ENCODE results near the gene PLA2G5.

The PLA2G5 gene

DNA sequence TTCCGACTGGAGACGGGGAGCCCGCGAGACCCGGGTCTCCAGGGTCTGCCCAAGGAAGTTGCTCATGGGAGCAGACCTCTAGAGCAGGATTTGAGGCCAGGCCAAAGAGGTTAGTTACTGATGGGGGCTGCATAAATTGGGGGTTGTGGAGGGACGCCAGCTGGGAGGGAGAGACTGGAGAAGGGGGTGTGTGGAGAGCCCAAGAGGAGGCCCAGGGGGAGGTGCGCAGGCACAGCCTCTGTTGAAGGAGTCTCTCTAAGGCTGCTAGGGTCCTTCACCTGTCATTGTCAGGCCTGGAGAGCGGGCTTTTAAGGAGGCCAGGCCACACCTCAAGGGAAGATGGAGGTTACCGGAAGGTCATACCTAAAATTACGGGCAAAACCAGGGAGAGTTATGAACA, 363 bp downstream of the PLA2G5 start:
- DNase-seq: no peak

DNA sequence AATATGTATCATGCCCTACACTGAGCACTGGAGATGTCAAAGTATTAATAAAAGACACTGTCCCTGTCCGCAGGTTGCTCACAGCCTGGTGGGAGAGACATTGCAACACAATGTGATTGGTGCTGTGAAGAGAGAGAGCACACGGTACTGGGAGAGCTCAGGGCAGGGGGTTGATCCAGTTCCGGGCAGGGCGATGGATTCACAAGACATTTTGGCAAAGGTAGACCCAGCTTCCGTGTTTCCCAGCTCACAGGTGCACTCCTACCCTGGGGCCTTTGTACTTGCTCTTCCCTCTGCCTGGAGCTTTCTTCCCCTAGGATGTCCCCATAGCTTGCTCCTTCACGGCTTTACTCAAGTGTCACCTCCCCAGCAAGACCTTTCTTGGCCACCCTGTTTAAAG, 1.4 kb downstream of the PLA2G5 start:
- DNase-seq: no peak

DNA sequence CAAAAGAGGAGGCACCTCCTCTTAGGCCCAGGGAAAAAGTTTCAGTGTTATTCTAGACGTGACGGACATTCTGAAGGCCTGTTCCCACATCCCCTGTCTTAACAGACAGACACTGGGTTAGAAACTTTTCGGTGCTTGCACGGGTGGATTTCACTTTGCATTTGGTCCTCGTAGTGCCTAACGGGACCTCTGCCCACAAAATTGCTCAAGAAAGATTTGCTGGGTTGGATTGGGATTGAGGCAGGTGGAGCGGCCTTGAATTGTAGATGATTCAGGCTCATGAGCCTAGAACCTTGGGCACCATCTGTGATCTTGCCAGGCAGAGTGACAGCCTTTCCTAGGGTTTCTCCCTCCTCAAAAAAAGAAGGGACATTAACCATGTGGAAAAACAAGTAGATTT, 2.8 kb downstream of the PLA2G5 start:
- no peak for DNase-seq

DNA sequence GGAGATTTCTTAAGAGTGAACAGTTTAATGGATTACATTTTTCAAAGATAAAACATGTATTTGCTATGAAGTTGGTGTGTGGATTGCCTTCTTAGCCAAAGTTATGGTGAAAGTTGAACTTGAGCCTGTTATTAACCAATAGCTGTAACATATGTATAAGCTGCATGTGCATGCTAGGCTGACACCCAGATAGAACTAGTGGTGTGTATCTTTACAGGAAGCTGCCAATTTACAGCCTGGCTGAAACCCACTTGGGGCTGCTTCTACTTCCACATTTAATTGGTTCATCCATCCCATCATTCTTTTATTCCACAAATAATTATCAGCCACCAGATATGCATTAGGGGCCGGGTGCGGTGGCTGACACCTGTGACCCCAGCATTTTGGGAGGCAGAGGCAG, 3.3 kb downstream of the PLA2G5 start:
- DNase-seq: no peak

DNA sequence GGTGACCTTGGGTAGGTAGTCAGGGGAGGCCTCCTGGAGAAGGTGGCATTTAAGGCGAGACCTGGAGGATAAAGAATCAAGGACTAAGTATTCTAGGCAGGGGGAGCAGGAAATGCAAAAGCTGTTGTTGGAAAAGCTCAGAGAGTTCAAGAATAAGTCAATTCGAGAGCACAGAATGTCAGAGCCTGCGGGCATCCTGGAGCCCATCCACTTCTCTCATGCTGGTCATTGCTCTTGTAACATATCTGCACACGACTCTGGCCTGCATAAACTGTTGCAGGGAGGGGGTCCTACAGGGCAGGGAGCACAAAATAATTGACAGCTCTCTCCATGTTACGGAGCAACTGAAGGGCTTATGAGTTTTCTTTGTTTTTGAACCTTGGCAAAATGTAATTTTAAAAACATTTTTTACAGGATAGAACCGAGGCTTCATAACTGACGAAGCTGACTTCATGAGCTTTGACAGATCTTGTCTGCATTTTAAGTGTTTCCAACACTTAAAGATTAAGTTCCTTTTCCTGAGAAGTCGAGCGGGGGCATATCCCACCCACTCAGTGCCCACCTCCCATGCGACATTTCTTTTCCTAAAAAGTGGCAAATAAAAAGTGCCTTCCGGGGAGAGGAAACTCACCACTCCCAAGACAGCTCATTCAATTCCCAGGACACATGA, 4.2 kb downstream of the PLA2G5 start:
- no peak for DNase-seq

DNA sequence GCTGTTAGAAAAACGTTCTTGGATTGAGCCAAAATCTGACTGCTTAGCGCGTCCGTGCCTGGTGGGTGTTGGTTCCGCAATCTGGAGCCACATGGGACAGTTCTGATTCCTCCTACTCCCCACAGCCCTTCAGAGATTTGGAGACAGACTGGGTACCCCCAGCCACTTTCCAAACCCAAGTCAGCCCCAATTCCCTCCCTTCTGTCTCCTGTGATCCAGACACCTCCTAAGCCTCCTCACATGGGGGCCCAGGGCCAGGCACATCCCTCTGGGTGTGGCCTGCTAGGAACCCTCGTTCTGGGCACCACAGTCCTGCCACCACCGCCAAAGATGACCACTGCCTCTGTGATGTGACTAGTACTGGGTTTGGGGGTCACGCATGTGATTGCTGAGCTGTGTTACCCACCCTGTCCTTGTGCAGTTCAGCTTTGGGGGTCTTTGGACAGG, 4.8 kb downstream of the PLA2G5 start:
- no peak for DNase-seq

DNA sequence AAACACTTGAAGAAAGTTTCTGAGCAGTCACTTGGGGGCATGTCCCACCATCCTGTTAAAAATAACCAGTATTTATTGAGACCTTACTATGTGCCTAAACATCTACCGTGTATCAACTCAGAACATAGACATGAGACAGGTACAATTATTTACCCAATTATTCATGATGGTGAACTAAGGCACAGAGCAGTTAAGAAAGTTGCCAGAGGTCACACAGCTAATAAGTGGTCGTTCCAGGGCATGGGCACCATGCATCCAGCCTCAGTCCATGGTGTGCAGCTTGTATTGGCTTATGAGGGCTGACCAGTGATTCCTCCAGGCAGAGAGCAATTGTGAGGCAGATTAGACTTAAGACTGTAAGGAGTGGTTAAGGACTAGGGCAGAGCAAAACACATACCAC, 5.4 kb downstream of the PLA2G5 start:
- no peak for DNase-seq

DNA sequence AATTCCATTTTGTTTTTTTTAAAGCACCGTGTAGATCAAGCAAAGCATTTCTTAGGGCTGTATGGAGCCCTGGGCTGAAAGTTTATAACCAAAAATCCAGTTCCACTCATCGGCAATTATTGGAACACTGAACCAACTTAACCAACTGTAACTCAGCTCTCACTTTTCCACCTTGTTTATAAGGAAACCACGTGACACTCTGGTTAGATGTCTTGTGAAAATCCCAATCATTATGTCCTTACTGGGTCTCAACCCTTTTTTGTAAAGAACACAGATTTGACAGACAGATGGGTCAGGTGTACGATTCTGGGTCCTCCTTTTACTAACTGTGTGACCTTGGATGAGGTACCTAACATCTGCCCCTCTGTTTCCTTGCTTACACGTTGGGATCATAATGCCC, 6.2 kb downstream of the PLA2G5 start:
- DNase-seq: no peak

DNA sequence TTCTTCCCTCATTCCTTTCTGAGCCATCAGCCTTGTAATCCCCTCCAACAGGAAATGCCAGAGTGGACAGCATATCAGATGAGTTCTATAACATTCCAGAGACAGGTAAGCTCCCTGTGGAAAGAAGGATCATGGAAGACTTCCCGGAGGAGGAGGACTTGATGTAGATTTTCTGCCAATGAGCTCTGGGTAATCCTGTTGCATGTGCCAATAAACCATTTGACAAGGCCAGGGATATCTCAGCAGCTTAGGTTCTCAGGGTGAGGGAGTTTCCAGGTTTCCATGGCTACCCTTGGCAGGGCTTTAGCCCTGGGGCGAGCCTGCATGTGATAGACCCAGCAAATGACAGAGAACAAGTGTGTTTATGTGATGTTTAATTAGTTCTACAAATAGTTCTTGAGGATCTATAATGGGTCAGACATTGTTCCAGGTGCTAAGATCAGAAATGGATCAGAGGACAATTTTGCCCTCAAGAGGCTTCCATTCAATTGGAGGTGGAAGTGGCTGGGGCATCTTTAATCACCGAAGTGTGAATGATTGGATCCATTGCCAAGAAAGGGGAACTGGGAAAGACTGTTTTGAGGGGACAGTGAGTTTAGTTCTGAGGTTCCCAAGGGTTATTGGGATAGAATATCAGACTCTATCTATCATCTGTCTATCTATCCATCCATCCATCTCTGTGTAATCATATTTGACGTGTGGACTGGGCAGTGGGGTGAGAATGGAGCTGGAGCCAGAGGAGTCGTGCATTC, 6.9 kb downstream of the PLA2G5 start:
- DNase-seq: no peak

DNA sequence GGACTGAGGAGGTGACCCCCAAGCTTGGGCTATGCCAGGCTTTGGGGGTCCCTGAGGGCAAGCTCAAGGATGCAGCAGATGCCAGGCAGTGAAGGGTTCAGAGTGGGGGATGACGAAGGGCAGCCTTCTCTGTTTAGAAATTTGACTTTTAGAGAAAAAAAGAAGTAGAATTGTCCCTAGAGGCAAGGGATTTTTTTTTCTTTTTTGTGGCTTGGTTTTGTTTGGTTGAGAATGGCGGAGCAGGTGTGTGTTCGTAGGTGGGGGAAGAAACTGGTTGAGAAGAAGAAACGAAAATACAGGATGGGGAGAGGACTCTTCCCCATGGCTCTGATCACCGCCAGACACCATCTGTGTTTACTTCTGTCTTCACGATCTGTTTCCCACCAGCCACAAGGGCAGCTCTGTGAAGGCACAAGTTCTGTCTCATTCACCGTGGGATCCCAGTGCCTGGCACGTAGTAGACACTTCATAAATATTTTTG, 8.2 kb downstream of the PLA2G5 start:
- DNase-seq: no peak

DNA sequence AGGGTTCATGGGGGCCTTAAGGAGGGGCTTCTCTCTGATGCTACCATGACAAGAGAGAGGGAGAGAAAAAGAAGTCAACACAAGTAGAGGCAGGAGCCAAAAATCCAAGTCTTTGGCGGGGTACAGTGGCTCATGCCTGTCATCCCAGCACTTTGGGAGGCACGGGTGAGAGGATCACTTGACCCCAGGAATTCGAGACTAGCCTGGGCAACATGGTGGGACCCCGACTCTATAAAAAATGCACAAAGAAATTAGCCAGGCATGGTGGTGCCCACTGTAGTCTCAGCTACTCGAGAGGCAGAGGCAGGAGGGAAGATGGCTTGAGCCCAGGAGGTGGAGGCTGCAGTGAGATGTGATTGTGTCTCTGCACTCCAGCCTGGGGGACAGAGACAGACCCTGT, 8.7 kb downstream of the PLA2G5 start:
- no peak for DNase-seq

DNA sequence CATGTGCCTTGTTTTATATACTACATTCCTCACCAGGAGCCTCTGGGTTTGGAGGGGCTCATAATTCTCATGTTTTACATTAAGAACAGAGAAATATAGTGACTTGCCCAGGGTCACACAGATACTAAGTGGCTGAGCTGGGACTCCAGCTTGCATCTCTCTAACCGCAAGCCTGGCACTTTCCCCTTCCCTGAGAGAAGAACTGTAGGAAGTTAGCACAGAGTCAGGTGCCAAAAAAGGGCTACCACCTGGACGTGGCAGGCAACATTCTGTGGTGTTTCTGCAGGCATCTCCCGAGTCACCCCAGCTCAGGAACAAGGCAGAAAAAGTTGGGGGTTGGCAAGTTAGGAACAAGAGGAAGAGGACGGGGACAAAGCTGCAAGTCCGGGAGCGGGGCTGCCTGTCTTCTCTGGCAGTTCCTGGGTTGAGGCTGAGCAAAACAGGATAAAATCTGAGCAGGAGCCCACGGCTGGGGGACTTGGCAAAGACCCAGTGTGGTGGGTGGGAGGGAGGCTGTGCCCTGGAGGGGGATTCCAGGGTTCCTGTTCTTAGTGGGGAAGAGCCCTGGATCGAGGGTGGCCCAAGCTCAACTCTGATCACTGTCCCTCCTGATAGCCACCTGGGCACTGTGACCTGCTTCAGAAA, 9.8 kb downstream of the PLA2G5 start:
- DNase-seq: no peak

DNA sequence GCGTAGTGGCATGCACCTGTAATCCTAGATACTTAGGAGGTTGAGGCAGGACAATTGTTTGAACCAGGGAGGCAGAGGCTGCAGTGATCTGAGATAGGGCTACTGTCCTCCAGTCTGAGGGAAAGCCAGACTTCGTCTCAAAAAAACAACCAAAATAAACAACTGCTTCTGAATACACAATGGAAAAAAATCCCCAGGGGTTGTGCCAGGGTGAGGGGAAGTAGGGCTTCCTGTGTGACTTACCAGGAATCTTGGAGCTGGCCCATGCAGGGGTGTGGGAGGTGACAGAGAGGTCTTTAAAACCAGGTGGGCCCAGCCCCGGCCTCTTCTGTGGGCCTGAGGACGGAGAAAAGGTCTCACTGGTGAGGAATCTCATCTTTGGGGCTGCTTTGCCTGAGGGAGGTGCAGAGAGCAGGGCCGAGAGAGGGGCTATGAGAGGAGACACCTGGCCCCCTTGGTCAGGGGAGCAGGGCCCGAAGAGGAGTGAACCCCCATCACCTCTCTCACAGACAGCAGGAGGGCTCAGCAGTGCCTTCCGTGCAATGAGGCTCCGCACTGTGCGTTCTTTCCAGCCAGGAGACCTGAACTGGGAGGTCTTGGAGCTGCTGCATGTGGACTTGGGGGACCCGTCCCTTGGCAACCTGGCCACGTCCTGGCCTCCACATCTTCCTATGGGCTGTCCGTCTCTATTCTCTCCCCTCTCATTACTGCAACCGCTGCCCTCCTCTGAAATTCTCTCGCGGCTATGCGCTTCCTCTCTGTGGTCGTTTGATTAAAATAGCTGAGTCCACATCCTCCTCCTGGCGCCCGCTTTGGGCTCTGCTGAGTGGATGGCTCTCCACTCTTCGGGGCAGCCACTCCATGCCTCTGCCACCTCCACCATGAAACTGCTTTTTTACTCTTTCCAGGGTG, 10.7 kb downstream of the PLA2G5 start:
- DNase-seq: no peak

DNA sequence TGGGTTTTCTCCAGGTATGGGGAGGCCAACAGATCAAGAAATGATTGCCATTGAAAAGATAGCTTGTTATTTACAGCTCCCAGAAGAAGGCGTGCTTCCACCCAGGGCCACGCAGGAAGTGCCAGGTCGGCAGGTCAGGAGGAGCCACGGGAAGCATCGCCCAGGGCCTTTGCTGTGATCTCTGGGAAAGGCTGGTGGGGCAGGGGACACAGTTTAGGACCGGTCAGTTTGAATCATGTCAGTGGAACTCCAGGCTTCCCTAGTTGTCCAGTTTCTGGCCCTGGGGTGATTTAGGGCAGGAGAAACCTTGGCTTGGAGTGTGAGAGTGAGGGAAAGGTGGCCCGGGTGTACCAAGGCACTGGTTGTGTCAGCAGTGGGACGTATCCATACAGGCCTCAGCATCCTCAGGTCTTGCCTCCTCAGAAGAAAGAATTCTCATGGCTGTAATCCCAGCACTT, 11.4 kb downstream of the PLA2G5 start:
- DNase-seq: no peak

DNA sequence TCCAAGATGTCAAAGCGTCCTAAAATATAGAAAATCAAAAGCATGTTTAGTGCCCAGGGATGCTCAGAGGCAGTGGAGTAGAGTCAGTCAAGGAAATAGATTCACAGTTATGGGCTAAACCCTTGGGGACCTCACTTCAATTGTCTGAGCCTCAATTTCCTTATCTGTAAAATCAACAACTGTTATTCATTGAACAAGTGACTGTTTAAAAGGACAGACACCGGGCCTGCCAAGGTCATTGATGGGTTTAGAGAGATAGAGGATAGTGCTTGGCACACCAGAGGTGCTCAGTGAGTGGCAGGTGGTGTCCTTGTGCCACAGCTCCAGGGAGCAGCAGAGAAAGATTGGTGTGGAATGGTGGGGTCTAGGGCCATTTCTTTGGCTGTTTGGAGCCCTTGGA, 12.8 kb downstream of the PLA2G5 start:
- no peak for DNase-seq

DNA sequence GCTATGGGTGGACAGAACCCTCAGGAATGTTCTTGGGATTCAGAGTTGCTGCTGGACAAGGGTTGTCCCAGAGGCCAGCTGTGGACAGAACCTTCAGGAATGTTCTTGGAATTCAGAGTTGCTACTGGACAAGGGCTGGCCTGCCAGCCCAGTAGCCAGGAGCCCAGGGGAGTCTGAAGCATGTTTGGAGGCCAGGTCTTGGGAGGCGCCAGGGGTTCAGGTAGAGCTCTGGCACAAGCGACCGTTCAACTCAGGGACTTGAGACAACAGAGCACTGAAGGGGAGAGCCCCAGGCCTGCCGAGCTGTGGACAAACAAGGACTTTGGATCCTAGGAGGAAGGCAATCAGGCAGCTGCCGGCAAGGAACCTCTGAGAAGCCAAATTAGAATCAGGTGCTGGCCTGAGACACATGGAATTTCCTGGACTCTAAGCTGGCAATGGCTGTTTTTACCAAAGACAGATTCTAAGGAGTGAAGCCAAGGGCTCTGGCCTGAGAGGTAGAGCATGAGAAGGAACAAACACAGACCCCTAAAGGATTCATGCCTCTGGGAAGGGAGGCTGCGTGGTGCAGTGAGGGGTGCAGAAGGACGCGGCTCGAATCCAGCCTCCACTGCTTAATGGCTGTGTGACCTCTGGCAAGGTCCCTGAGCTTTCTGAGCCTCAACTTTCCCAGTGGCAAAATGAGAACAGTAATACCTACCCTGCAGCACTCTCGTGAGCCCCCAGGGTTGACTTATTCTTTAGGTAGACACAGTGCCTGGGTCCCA, 13.4 kb downstream of the PLA2G5 start:
- DNase-seq: no peak

DNA sequence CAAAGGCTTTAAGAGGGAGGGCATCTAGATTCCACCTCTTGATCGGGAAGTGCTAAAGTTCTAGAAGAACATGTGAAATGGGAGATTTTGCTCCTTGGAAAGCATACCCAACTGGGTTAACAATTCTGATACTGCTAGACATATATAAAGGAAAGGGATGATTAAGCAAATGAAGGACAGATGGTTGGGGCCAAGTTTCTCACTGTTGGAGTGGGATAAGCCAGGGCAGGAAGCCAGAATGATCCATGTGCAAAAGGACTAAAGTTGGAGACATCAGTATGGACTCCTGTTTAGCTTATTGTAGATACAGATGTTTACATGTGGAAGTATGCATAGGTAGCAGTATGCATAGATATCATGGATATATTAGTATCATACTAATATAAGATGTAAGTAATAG, 16.8 kb downstream of the PLA2G5 start:
- no peak for DNase-seq

DNA sequence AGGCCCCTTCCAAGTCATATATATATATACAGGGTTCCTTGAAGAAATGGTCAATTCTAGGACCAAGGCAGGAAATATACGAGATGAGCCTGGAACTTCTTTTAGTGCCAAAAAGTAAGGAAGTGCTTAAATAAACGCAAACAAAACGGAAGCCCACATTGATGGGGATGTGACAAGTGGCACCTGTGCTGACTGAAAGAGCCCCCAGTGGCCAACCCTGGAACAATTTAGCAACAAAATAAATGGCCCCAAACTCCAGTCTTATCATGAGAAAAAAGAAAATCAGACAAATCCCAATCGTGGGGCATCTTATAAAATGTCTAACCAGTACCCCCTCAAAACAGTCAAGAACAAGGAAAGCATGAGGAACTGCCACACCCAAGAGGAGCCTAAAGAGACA, 17.7 kb downstream of the PLA2G5 start:
- DNase-seq: no peak

DNA sequence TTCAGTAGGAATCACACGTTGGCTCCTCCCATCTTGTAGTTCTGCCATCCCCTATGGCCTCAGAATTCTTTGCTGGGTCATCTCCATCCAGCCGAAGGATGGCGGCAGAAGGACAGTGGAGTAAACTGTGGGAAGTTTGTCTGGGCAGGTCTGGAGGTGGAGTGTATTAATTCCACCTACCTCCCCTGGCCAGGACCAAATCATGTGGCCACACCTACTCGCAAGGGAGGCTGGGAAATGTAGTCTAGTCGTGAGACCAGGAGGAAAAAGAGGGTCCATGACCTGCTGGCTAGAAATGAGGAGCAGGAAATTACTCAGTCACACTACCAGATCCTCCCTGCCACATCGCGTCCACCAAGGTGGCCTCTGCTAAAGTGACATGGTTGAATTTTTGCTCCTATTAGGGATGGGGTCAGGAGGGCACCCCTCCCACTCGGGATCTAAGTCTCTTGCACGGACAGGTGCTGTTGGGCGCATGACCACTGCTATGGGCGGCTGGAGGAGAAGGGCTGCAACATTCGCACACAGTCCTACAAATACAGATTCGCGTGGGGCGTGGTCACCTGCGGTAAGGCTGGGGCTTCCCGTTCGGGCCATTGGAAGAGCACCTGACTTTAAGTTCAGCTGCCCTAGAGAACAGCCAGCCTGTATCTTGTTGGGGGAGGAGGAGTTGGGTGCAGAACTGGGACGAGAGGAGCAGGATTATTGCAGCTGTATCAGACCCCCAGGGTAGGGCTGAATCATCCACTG, 19.5 kb downstream of the PLA2G5 start:
- DNase-seq: no peak

DNA sequence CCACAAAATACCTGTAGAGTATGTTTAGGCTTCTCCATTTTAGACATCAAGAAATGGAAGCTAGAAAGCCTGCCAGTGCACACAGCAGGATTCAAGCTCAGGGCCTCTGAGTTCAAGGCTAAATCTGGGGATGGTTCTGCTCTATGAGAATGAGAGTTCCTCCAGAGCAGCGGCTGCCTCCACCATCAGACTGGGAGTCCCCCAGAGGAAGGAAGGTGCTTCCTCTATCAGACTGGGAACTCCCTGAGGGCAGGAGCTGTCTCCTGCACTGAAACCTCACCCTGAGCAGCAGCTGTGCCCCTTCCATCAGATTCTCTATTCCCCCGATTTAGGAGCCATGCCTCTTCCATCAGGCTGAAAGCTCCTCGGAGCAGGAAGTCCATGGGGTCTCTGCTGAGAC, 20.1 kb downstream of the PLA2G5 start:
- no peak for DNase-seq

DNA sequence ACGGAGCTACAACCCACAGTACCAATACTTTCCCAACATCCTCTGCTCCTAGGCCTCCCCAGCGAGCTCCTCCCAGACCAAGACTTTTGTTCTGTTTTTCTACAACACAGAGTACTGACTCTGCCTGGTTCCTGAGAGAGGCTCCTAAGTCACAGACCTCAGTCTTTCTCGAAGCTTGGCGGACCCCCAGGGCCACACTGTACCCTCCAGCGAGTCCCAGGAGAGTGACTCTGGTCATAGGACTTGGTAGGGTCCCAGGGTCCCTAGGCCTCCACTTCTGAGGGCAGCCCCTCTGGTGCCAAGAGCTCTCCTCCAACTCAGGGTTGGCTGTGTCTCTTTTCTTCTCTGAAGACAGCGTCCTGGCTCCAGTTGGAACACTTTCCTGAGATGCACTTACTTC, 20.6 kb downstream of the PLA2G5 start:
- no peak for DNase-seq
